Measurements from ENCODE around the gene TMEM217. TPM values are rescaled to one million over a fixed set of nuclear protein-coding genes. Genes with fewer than 3 reads are reported as not detected.

TMEM217 gene
- polyA plus RNA-seq, 1 donor from 2014 or later = 0.32 TPM

DNA sequence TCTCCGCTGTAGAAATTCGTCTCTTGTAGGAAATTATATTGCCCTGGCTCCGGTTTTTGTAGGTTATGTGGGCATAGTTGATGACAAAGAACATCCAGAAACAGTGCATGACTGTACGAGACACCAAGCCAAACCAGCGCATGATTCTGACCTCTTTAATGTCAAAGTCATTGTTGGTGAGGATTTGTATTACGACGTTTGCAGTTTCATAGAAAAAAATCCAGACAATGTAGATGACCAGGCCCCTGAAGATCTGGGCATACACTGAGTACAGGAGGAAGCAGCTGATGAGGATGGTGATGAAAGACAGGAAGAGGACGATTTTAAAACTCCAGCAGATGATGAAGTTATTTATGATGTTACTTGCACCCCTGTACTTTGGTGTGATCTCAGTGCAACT lies 39.4 kb downstream of the TMEM217 start:
- Histone ChIP-seq H3K27ac (ENCODE audit: low read length) (no peak overlapping the region), H3F3A (ENCODE audit: insufficient read depth, low read length, poor library complexity, severe bottlenecking) (no peaks in the 10 kb centered on the region), H3K4me2 (ENCODE audit: low read length) (no peak overlapping the region), H3K9me3 (ENCODE audit: low read length) (no peaks in the 10 kb centered on the region), H3K79me2 (replicated peaks; ENCODE audit: insufficient read depth, low read length) (no peaks in the 10 kb centered on the region), H3K9ac (ENCODE audit: low read length) (no peak overlapping the region), H3K27me3 (ENCODE audit: insufficient read depth, low read depth, low read length) (no peaks in the 10 kb centered on the region), H3K36me3 (ENCODE audit: insufficient read depth, low read length) (no peaks in the 10 kb centered on the region), H4K20me1 (ENCODE audit: insufficient read depth) (no peaks in the 10 kb centered on the region), H2AFZ (ENCODE audit: low read depth, low read length) (no peak overlapping the region), H3K9me2 (ENCODE audit: insufficient read depth, low read length) (no peaks in the 10 kb centered on the region), H3K4me3 (ENCODE audit: low read length) (no peak overlapping the region)
- TF ChIP-seq EP300 (conservative IDR thresholded peaks at IDR 0.05; ENCODE audit: poor library complexity, severe bottlenecking) (no peak), TAF1 (IDR thresholded peaks at IDR 0.05; ENCODE audit: low read depth) (no peak), RAD21 (conservative IDR thresholded peaks at IDR 0.05) (no peak)
- TF ChIP-seq, protein P1, sequence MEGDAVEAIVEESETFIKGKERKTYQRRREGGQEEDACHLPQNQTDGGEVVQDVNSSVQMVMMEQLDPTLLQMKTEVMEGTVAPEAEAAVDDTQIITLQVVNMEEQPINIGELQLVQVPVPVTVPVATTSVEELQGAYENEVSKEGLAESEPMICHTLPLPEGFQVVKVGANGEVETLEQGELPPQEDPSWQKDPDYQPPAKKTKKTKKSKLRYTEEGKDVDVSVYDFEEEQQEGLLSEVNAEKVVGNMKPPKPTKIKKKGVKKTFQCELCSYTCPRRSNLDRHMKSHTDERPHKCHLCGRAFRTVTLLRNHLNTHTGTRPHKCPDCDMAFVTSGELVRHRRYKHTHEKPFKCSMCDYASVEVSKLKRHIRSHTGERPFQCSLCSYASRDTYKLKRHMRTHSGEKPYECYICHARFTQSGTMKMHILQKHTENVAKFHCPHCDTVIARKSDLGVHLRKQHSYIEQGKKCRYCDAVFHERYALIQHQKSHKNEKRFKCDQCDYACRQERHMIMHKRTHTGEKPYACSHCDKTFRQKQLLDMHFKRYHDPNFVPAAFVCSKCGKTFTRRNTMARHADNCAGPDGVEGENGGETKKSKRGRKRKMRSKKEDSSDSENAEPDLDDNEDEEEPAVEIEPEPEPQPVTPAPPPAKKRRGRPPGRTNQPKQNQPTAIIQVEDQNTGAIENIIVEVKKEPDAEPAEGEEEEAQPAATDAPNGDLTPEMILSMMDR (IDR thresholded peaks at IDR 0.05; ENCODE audit: poor library complexity, severe bottlenecking) = no peak

- TF ChIP-seq, protein P2, sequence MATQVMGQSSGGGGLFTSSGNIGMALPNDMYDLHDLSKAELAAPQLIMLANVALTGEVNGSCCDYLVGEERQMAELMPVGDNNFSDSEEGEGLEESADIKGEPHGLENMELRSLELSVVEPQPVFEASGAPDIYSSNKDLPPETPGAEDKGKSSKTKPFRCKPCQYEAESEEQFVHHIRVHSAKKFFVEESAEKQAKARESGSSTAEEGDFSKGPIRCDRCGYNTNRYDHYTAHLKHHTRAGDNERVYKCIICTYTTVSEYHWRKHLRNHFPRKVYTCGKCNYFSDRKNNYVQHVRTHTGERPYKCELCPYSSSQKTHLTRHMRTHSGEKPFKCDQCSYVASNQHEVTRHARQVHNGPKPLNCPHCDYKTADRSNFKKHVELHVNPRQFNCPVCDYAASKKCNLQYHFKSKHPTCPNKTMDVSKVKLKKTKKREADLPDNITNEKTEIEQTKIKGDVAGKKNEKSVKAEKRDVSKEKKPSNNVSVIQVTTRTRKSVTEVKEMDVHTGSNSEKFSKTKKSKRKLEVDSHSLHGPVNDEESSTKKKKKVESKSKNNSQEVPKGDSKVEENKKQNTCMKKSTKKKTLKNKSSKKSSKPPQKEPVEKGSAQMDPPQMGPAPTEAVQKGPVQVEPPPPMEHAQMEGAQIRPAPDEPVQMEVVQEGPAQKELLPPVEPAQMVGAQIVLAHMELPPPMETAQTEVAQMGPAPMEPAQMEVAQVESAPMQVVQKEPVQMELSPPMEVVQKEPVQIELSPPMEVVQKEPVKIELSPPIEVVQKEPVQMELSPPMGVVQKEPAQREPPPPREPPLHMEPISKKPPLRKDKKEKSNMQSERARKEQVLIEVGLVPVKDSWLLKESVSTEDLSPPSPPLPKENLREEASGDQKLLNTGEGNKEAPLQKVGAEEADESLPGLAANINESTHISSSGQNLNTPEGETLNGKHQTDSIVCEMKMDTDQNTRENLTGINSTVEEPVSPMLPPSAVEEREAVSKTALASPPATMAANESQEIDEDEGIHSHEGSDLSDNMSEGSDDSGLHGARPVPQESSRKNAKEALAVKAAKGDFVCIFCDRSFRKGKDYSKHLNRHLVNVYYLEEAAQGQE (IDR thresholded peaks at IDR 0.05; ENCODE audit: borderline replicate concordance) = no peak
- no peak for TF ChIP-seq SMC3 (conservative IDR thresholded peaks at IDR 0.05; ENCODE audit: poor library complexity)
- no peak for TF ChIP-seq EP300 (conservative IDR thresholded peaks at IDR 0.05; ENCODE audit: poor library complexity, severe bottlenecking)
- TF ChIP-seq RAD21 (conservative IDR thresholded peaks at IDR 0.05) = no peak
- TF ChIP-seq MXI1 (conservative IDR thresholded peaks at IDR 0.05; ENCODE audit: poor library complexity, severe bottlenecking) = no peak
- no peak for TF ChIP-seq TAF1 (IDR thresholded peaks at IDR 0.05; ENCODE audit: low read depth)
- TF ChIP-seq EZH2 (IDR thresholded peaks at IDR 0.05; ENCODE audit: borderline replicate concordance, insufficient read depth, low read length, poor library complexity, severe bottlenecking) = no peak
- TF ChIP-seq, protein P1 (IDR thresholded peaks at IDR 0.05; ENCODE audit: poor library complexity, severe bottlenecking) = no peak
- no peak for TF ChIP-seq POLR2AphosphoS5 (IDR thresholded peaks at IDR 0.05)
- Histone ChIP-seq H2AFZ (ENCODE audit: low read depth, low read length) (no peak overlapping the region), H4K20me1 (ENCODE audit: insufficient read depth) (no peaks in the 10 kb centered on the region), H3K9ac (ENCODE audit: low read length) (no peak overlapping the region), H3K27me3 (ENCODE audit: insufficient read depth, low read depth, low read length) (no peaks in the 10 kb centered on the region), H3K9me3 (ENCODE audit: low read length) (no peaks in the 10 kb centered on the region), H3K4me2 (ENCODE audit: low read length) (no peak overlapping the region), H3K27ac (ENCODE audit: low read length) (no peak overlapping the region), H3K9me2 (ENCODE audit: insufficient read depth, low read length) (no peaks in the 10 kb centered on the region), H3K79me2 (replicated peaks; ENCODE audit: insufficient read depth, low read length) (no peaks in the 10 kb centered on the region), H3K4me3 (ENCODE audit: low read length) (no peak overlapping the region), H3F3A (ENCODE audit: insufficient read depth, low read length, poor library complexity, severe bottlenecking) (no peaks in the 10 kb centered on the region), H3K36me3 (ENCODE audit: insufficient read depth, low read length) (no peaks in the 10 kb centered on the region)
These were observed 39.9 kb downstream of the TMEM217 start for GRCh38 chr6:37218061-37218460.

Data from neural cell (in vitro differentiated cells).